Neural progenitor cell (in vitro differentiated cells): ENCODE measurements around the gene CLDN7. TPM values are rescaled to one million over a fixed set of nuclear protein-coding genes. Genes with fewer than 3 reads are reported as not detected.
A peak's percentile ranks its signal among the peaks of the same experiment; 100 is the strongest.

Experiments
- DNase-seq: peaks from one replicate; pipeline ENCODE4 v3.0.0-alpha.2; 2016; ENCODE audit warnings: low spot score
- H2AFZ ChIP-seq: fragments of 200-600 bp; sonication (generic); replicated peaks from 2 replicates; pipeline ENCODE4 v1.6.1; 2016; ENCODE audit warnings: antibody characterized with exemption
- H3F3A ChIP-seq: fragments of 200-600 bp; sonication (generic); 2 replicates; pipeline ENCODE4 v1.6.1; 2016; ENCODE audit warnings: antibody characterized with exemption, low read depth
- H3K27ac ChIP-seq: fragments of 200-600 bp; sonication (generic); 2 replicates; pipeline ENCODE4 v1.5.1; 2016; ENCODE audit warnings: mild to moderate bottlenecking
- H3K27me3 ChIP-seq: fragments of 200-600 bp; sonication (generic); 2 replicates; pipeline ENCODE4 v1.6.1; 2016; ENCODE audit warnings: mild to moderate bottlenecking, moderate library complexity
- H3K36me3 ChIP-seq: fragments of 200-600 bp; sonication (generic); 2 replicates; pipeline ENCODE4 v1.5.1; 2016
- H3K4me1 ChIP-seq: fragments of 200-600 bp; sonication (generic); 2 replicates; pipeline ENCODE4 v1.6.1; 2016; ENCODE audit warnings: mixed run types
- H3K4me2 ChIP-seq: fragments of 200-600 bp; sonication (generic); 2 replicates; pipeline ENCODE4 v1.6.1; 2016
- H3K4me3 ChIP-seq: fragments of 200-600 bp; sonication (generic); 2 replicates; pipeline ENCODE4 v1.5.1; 2016
- H3K79me2 ChIP-seq: fragments of 200-600 bp; sonication (generic); 2 replicates; pipeline ENCODE4 v1.6.1; 2016; ENCODE audit warnings: low read depth
- H3K9ac ChIP-seq: fragments of 200-600 bp; sonication (generic); 2 replicates; pipeline ENCODE4 v1.6.1; 2016
- H3K9me3 ChIP-seq: fragments of 200-600 bp; sonication (generic); 2 replicates; pipeline ENCODE4 v1.5.1; 2016; ENCODE audit warnings: low read depth
- H4K20me1 ChIP-seq: fragments of 200-600 bp; sonication (generic); 2 replicates; pipeline ENCODE4 v1.6.1; 2016; ENCODE audit warnings: low read depth
- H3K27ac Mint-ChIP-seq: 3 replicates; pipeline ENCODE4 v1.8.0; 2021; ENCODE audit warnings: mixed read lengths
- H3K27me3 Mint-ChIP-seq: 2 replicates; pipeline ENCODE4 v1.8.0; 2022; ENCODE audit warnings: low read depth, mild to moderate bottlenecking, inconsistent platforms, moderate library complexity, mixed read lengths; ENCODE audit not compliant: insufficient read depth
- H3K36me3 Mint-ChIP-seq: 3 replicates; pipeline ENCODE4 v1.8.0; 2021; ENCODE audit warnings: mixed read lengths
- H3K4me1 Mint-ChIP-seq: 3 replicates; pipeline ENCODE4 v1.8.0; 2021; ENCODE audit warnings: mixed read lengths
- H3K4me3 Mint-ChIP-seq: 3 replicates; pipeline ENCODE4 v1.8.0; 2021; ENCODE audit warnings: mild to moderate bottlenecking, moderate library complexity, mixed read lengths
- H3K9me3 Mint-ChIP-seq: 3 replicates; pipeline ENCODE4 v1.8.0; 2020; ENCODE audit warnings: mixed read lengths
- EZH2 ChIP-seq: fragments of 200-600 bp; sonication (generic); IDR thresholded peaks from 2 replicates; pipeline ENCODE4 v1.6.1; 2017; ENCODE audit warnings: antibody characterized with exemption, mild to moderate bottlenecking, moderate library complexity
- EZH2phosphoT487 ChIP-seq: fragments of 200-600 bp; sonication (generic); IDR thresholded peaks from 2 replicates; pipeline ENCODE4 v1.6.1; 2017; ENCODE audit warnings: antibody characterized with exemption
- total RNA-seq: library from RNA; depleted of rRNA; stranded (reverse); fragments of >200 nt; gene quantifications from 2 replicates; pipeline ENCODE4 v1.2.3, GENCODE V29; 2015; ENCODE audit warnings: low replicate concordance
- TF ChIP-seq, protein P1 (sequence below): fragments of 200-600 bp; sonication (generic); IDR thresholded peaks from 2 replicates; pipeline ENCODE4 v1.5.1; 2017; ENCODE audit warnings: antibody characterized with exemption, mild to moderate bottlenecking

The CLDN7 gene
- total RNA-seq, 1 donor from 2014 or later, result 0.32 TPM

- Mint-ChIP-seq H3K4me1 (peaks cover 17% of the 10 kb centered on the region), H3K4me3 (no peak overlapping the region), H3K27me3 (peaks cover 9% of the 10 kb centered on the region), H3K36me3 (peaks cover 35% of the 10 kb centered on the region), H3K27ac (no peak overlapping the region), H3K9me3 (no peaks in the 10 kb centered on the region)
- Histone ChIP-seq H3K4me3 (no peak overlapping the region), H3F3A (peaks cover 34% of the 10 kb centered on the region), H3K36me3 (no peaks in the 10 kb centered on the region), H3K4me2 (no peak overlapping the region), H3K9me3 (no peaks in the 10 kb centered on the region), H3K27me3 (no peaks in the 10 kb centered on the region), H2AFZ (no peak overlapping the region), H3K4me1 (peaks cover 6% of the 10 kb centered on the region), H3K79me2 (peaks cover 1% of the 10 kb centered on the region), H3K9ac (no peak overlapping the region), H3K27ac (no peak overlapping the region), H4K20me1 (peaks cover 63% of the 10 kb centered on the region)
- no peak for DNase-seq
- TF ChIP-seq, protein P1, sequence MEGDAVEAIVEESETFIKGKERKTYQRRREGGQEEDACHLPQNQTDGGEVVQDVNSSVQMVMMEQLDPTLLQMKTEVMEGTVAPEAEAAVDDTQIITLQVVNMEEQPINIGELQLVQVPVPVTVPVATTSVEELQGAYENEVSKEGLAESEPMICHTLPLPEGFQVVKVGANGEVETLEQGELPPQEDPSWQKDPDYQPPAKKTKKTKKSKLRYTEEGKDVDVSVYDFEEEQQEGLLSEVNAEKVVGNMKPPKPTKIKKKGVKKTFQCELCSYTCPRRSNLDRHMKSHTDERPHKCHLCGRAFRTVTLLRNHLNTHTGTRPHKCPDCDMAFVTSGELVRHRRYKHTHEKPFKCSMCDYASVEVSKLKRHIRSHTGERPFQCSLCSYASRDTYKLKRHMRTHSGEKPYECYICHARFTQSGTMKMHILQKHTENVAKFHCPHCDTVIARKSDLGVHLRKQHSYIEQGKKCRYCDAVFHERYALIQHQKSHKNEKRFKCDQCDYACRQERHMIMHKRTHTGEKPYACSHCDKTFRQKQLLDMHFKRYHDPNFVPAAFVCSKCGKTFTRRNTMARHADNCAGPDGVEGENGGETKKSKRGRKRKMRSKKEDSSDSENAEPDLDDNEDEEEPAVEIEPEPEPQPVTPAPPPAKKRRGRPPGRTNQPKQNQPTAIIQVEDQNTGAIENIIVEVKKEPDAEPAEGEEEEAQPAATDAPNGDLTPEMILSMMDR, result no peak
- TF ChIP-seq EZH2 (no peak), EZH2phosphoT487 (no peak)
These were observed 37.6 kb downstream of the CLDN7 start for GRCh38 chr17:7224661-7225111.

DNA sequence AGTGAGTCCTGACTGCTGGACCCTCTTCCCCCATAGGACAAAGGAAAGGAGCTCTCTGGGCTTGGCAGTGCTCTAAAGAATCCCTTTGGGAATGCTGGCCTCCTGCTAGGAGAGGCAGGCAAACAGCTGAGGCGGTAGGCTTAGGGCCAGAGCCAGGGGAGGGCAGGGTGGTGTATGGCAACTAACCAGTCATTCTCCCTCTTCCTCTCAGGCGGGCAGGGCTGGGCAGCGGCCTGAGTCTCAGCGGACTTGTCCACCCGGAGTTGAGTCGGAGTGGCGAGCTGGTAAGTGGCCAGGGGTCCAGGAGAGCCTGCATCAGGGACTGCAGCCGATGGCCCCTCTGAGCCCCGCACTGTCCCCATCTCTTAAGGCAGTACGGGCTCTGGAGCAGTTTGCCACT, 38.2 kb downstream of the CLDN7 start:
- H2AFZ ChIP-seq, result no peak overlapping the region
- H3K27me3 ChIP-seq, result no peaks in the 10 kb centered on the region
- H3K27me3 Mint-ChIP-seq, result peaks cover 12% of the 10 kb centered on the region
- H3K27ac Mint-ChIP-seq, result no peak overlapping the region
- H3K36me3 ChIP-seq, result no peaks in the 10 kb centered on the region
- H3K4me3 ChIP-seq, result no peak overlapping the region
- H3K36me3 Mint-ChIP-seq, result peaks cover 30% of the 10 kb centered on the region
- no peak overlapping the region for H3K9ac ChIP-seq
- H3K9me3 ChIP-seq, result no peaks in the 10 kb centered on the region
- H4K20me1 ChIP-seq, result peaks cover 60% of the 10 kb centered on the region
- H3K4me2 ChIP-seq, result no peak overlapping the region
- TF ChIP-seq EZH2 (no peak), EZH2phosphoT487 (no peak)
- TF ChIP-seq, protein P1, result no peak
- peaks cover 23% of the 10 kb centered on the region for H3K4me1 Mint-ChIP-seq
- no peaks in the 10 kb centered on the region for H3K9me3 Mint-ChIP-seq
- peaks cover 10% of the 10 kb centered on the region for H3K4me1 ChIP-seq
- DNase-seq, result no peak
- H3K4me3 Mint-ChIP-seq, result peak overlapping the region; percentile 36
- H3K79me2 ChIP-seq, result no peaks in the 10 kb centered on the region
- peaks cover 39% of the 10 kb centered on the region for H3F3A ChIP-seq
- peak overlapping the region; percentile 20 for H3K27ac ChIP-seq

DNA sequence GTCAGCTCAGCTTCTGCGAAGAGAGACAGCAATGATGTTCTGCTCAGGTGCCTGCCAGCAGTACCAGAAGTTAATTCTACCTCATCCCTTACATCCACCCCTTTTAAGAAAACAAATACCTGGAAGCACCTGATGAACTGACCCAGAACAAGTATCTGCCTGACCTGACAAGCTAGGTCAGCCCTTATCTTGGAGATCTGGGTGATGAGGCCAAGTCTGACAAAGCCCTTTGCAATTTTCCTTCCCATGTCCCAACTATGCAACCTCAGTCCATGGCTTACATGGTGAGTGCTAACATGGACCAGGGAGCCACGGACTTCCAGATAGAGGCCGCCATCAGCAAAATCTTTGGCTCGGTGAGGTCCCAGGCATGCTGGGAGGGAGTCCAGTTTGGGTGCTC, 38.9 kb downstream of the CLDN7 start:
- peaks cover 18% of the 10 kb centered on the region for H3K4me1 ChIP-seq
- H3K4me3 ChIP-seq, result no peak overlapping the region
- peaks cover 46% of the 10 kb centered on the region for H3F3A ChIP-seq
- no peak for DNase-seq
- no peak overlapping the region for H3K9ac ChIP-seq
- Mint-ChIP-seq H3K4me3 (peak overlapping the region; percentile 36), H3K9me3 (no peaks in the 10 kb centered on the region), H3K4me1 (peaks cover 30% of the 10 kb centered on the region), H3K36me3 (peaks cover 25% of the 10 kb centered on the region), H3K27me3 (peaks cover 14% of the 10 kb centered on the region), H3K27ac (peak overlapping the region; percentile 72)
- H4K20me1 ChIP-seq, result peaks cover 56% of the 10 kb centered on the region
- no peaks in the 10 kb centered on the region for H3K9me3 ChIP-seq
- no peaks in the 10 kb centered on the region for H3K79me2 ChIP-seq
- TF ChIP-seq EZH2, result no peak
- TF ChIP-seq EZH2phosphoT487, result no peak
- TF ChIP-seq, protein P1, result no peak
- H3K27ac ChIP-seq, result no peak overlapping the region
- no peak overlapping the region for H3K4me2 ChIP-seq
- H3K36me3 ChIP-seq, result no peaks in the 10 kb centered on the region
- no peaks in the 10 kb centered on the region for H3K27me3 ChIP-seq
- H2AFZ ChIP-seq, result no peak overlapping the region
